CD4-positive, alpha-beta memory T cell (primary cell): ENCODE measurements around the gene CDC14A. TPM values are rescaled to one million over a fixed set of nuclear protein-coding genes. Genes with fewer than 3 reads are reported as not detected.

Experiments
- CTCF ChIA-PET: fragments of 350-600 bp; sonication (Branson Sonifier 250); formaldehyde crosslinking; loops from one replicate; lab custom pipeline; 2021; ENCODE audit warnings: inconsistent platforms; ENCODE audit not compliant: partially characterized antibody; lab: Charles Lee
- POLR2A ChIA-PET: fragments of 350-600 bp; sonication (Branson Sonifier 250); formaldehyde crosslinking; loops from one replicate; lab custom pipeline; 2021; ENCODE audit not compliant: partially characterized antibody; lab: Charles Lee
- DNase-seq, 5 donors: peaks; one replicate each; pipeline versions ENCODE4 v3.0.0 to v3.0.0-alpha.2; 2020 to 2022; ENCODE audit warnings: mixed read lengths in 1 of 5
- H3K27ac ChIP-seq: one replicate; pipeline ENCODE4 v1.7.0; 2013; ENCODE audit warnings: low read depth, low read length
- H3K27me3 ChIP-seq: 2 replicates; pipeline ENCODE4 v1.7.0; 2013; ENCODE audit warnings: mild to moderate bottlenecking, low read length, moderate library complexity; ENCODE audit not compliant: insufficient read depth
- H3K36me3 ChIP-seq: 2 replicates; pipeline ENCODE4 v1.7.0; 2013; ENCODE audit warnings: mild to moderate bottlenecking, low read length, moderate library complexity; ENCODE audit not compliant: insufficient read depth
- H3K4me1 ChIP-seq: 2 replicates; pipeline ENCODE4 v1.7.0; 2013; ENCODE audit warnings: mild to moderate bottlenecking, low read length, moderate library complexity; ENCODE audit not compliant: insufficient read depth
- H3K4me3 ChIP-seq, 2 donors: one replicate each; pipeline ENCODE4 v1.7.0; 2013; ENCODE audit warnings: low read length in 2 of 2, mild to moderate bottlenecking in 1 of 2
- H3K9me3 ChIP-seq, 2 donors: one replicate each; pipeline ENCODE4 v1.7.0; 2013; ENCODE audit warnings: low read length in 2 of 2, control low read depth in 1 of 2; ENCODE audit not compliant: control insufficient read depth in 1 of 2
- H3K27ac Mint-ChIP-seq, 7 donors: one replicate each; pipeline ENCODE4 v1.8.0; 2020 to 2021; ENCODE audit warnings: mixed read lengths in 7 of 7, mild to moderate bottlenecking in 6 of 7, inconsistent platforms in 3 of 7, moderate library complexity in 3 of 7
- H3K27me3 Mint-ChIP-seq, 2 donors: one replicate each; pipeline ENCODE4 v1.8.0; 2020 to 2021; ENCODE audit warnings: mixed read lengths in 2 of 2
- H3K36me3 Mint-ChIP-seq, 2 donors: one replicate each; pipeline ENCODE4 v1.8.0; 2020 to 2021; ENCODE audit warnings: mixed read lengths in 2 of 2, inconsistent platforms in 1 of 2, mild to moderate bottlenecking in 1 of 2
- H3K4me1 Mint-ChIP-seq, 4 donors: one replicate each; pipeline ENCODE4 v1.8.0; 2020 to 2021; ENCODE audit warnings: mixed read lengths in 4 of 4, mild to moderate bottlenecking in 1 of 4
- H3K4me3 Mint-ChIP-seq, 8 donors: one replicate each; pipeline ENCODE4 v1.8.0; 2020 to 2021; ENCODE audit warnings: mixed read lengths in 8 of 8, mild to moderate bottlenecking in 7 of 8, moderate library complexity in 6 of 8, inconsistent platforms in 3 of 8
- H3K9me3 Mint-ChIP-seq, 8 donors: one replicate each; pipeline ENCODE4 v1.8.0; 2020 to 2021; ENCODE audit warnings: mixed read lengths in 8 of 8, mild to moderate bottlenecking in 5 of 8, inconsistent platforms in 3 of 8, moderate library complexity in 1 of 8
- intact Hi-C: fragments of 100-400 bp; cut with micrococcal nuclease; formaldehyde crosslinking; loops from one replicate; pipeline ENCODE4 v1.15.1; 2023
- polyA plus RNA-seq, 2 donors: library from polyadenylated mRNA; unstranded; fragments of 300-500 nt; fragmentation: Illumina TruSeq; gene quantifications; one replicate each; pipeline ENCODE4 v1.2.3, GENCODE V29; 2021
- total RNA-seq, 2 experiments: library from RNA; stranded (reverse); gene quantifications; one replicate each; pipeline ENCODE4 v1.2.3, GENCODE V29; 2021

CDC14A gene
- total and polyA plus RNA-seq, 4 experiments from 2014 or later, result 37.7 to 119 (median 90.0) TPM

DNA sequence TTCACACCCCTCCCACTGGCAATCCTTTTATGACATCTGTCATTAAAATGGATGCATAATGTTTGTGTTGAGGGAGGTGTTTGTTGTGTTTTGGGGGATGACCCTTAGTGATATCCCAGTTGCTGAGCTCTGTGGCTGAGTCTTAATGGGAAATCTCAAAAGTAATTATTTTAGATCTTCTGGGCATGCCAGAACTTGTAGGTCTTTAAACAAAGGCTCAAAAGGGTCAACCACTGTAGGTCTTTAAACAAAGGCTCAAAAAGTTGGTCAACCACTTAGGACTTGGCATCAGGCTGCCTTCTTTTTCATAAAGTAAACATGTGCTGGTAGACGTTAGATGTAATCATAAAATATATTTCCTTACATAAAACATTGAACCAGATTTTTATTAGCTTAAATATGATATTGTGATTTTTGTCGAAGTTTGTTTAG, 78.0 kb downstream of the CDC14A start:
- H3K4me1 Mint-ChIP-seq, result peaks cover 50 to 76% (median 64%) of the 10 kb centered on the region in 4 donors
- no peak for DNase-seq
- H3K27me3 ChIP-seq, result no peaks in the 10 kb centered on the region
- peaks cover 78% of the 10 kb centered on the region for H3K4me1 ChIP-seq
- H3K4me3 Mint-ChIP-seq, result peak overlapping the region in 3 of 8 donors; percentile 3 to 26 (median 13)
- H3K9me3 ChIP-seq, result no peaks in the 10 kb centered on the region
- CTCF ChIA-PET, result interaction anchor here (2.2 to 9.3 kb wide), 3 partner anchors 18 to 78 kb away, joined by 6 to 76 read pairs (median 9); partner anchors contain the start of gene CDC14A
- peaks cover 65 to 66% of the 10 kb centered on the region in 2 donors for H3K36me3 Mint-ChIP-seq
- H3K27ac Mint-ChIP-seq, result peak overlapping the region in 6 of 7 donors; percentile 35 to 65 (median 59)
- H3K9me3 Mint-ChIP-seq, result peaks cover 0 to 5% (median 3%) of the 10 kb centered on the region in 8 donors
- no peak overlapping the region for H3K27ac ChIP-seq
- no peaks in the 10 kb centered on the region for H3K27me3 Mint-ChIP-seq
- intact Hi-C loops, result no loop called here
- no peak overlapping the region for H3K4me3 ChIP-seq
- H3K36me3 ChIP-seq, result peaks cover 13% of the 10 kb centered on the region
- POLR2A ChIA-PET, result interaction anchor here (0.6 to 8.7 kb wide), 7 partner anchors 10 to 75 kb away, joined by 3 to 175 read pairs (median 11); partner anchors contain the start of gene CDC14A

- POLR2A ChIA-PET, result interaction anchor here (0.7 to 7.4 kb wide), 10 partner anchors 8 to 80 kb away, joined by 3 to 106 read pairs (median 12); partner anchors contain the start of gene CDC14A
- H3K27me3 Mint-ChIP-seq, result no peaks in the 10 kb centered on the region
- peaks cover 88% of the 10 kb centered on the region for H3K4me1 ChIP-seq
- H3K9me3 Mint-ChIP-seq, result peaks cover 0 to 5% (median 3%) of the 10 kb centered on the region in 8 donors
- no peaks in the 10 kb centered on the region for H3K9me3 ChIP-seq
- CTCF ChIA-PET, result interaction anchor here (0.7 to 9.3 kb wide), 10 partner anchors 8 to 79 kb away, joined by 3 to 76 read pairs (median 4); partner anchors contain the start of gene CDC14A
- peaks cover 50 to 79% (median 64%) of the 10 kb centered on the region in 4 donors for H3K4me1 Mint-ChIP-seq
- H3K27me3 ChIP-seq, result no peaks in the 10 kb centered on the region
- peaks cover 10% of the 10 kb centered on the region for H3K36me3 ChIP-seq
- no peak overlapping the region for H3K27ac ChIP-seq
- H3K4me3 ChIP-seq, result no peak overlapping the region
- peak overlapping the region; percentile 61 to 94 (median 89) for H3K27ac Mint-ChIP-seq
- no peak for DNase-seq
- H3K36me3 Mint-ChIP-seq, result peaks cover 67 to 71% of the 10 kb centered on the region in 2 donors
- H3K4me3 Mint-ChIP-seq, result peak overlapping the region in 7 of 8 donors; percentile 25 to 72 (median 45)
- intact Hi-C loops, result no loop called here
These were observed 79.6 kb downstream of the CDC14A start for GRCh38 chr1:100431954-100432353.

GRCh38 chr1:100433563-100433962, 81.3 kb downstream of the CDC14A start:
- peak overlapping the region in 3 of 8 donors; percentile 0 to 77 (median 39) for H3K4me3 Mint-ChIP-seq
- peak overlapping the region; percentile 32 to 90 (median 67) for H3K27ac Mint-ChIP-seq
- H3K4me1 Mint-ChIP-seq, result peaks cover 47 to 76% (median 63%) of the 10 kb centered on the region in 4 donors
- intact Hi-C loops, result no loop called here
- peaks cover 0 to 5% (median 3%) of the 10 kb centered on the region in 8 donors for H3K9me3 Mint-ChIP-seq
- H3K27me3 Mint-ChIP-seq, result no peaks in the 10 kb centered on the region
- Histone ChIP-seq H3K27ac (peak overlapping the region; percentile 16), H3K4me3 (no peak overlapping the region), H3K36me3 (no peaks in the 10 kb centered on the region), H3K9me3 (no peaks in the 10 kb centered on the region), H3K4me1 (peaks cover 88% of the 10 kb centered on the region), H3K27me3 (no peaks in the 10 kb centered on the region)
- ChIA-PET POLR2A (interaction anchor here (0.8 to 7.4 kb wide), 12 partner anchors 7 to 81 kb away, joined by 3 to 106 read pairs (median 11); partner anchors contain the start of gene CDC14A), CTCF (interaction anchor here (0.7 to 9.3 kb wide), 10 partner anchors 10 to 435 kb away, joined by 3 to 76 read pairs (median 3); no protein-coding TSS in a partner anchor)
- no peak for DNase-seq
- H3K36me3 Mint-ChIP-seq, result peaks cover 66% of the 10 kb centered on the region in 2 donors

DNA sequence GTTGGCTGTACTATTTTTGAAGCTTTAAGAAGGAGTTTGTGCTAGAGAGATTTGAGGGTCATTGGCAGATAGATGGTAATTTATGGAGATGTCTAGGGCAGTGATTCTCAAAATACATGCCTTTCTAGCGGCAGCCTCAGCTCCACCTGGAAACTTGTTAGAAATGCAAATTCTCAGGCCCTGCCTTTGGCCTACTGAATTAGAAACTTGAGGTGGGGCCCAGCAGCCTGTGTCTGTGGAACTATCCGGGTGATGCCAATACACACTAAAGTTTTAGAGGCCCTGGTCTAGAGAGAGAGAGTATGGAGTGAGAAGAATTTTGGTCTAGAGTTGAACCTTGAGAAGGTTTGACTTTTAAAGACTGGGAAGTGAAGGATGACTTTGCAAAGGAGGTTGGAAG, 82.5 kb downstream of the CDC14A start:
- H3K27ac ChIP-seq, result peak overlapping the region; percentile 12
- H3K4me1 ChIP-seq, result peaks cover 95% of the 10 kb centered on the region
- H3K36me3 ChIP-seq, result no peaks in the 10 kb centered on the region
- no peak overlapping the region for H3K4me3 ChIP-seq
- no peaks in the 10 kb centered on the region for H3K27me3 ChIP-seq
- H3K9me3 ChIP-seq, result no peaks in the 10 kb centered on the region
- DNase-seq, result no peak
- H3K27ac Mint-ChIP-seq, result peak overlapping the region; percentile 67 to 91 (median 88)
- peaks cover 54 to 82% (median 69%) of the 10 kb centered on the region in 4 donors for H3K4me1 Mint-ChIP-seq
- intact Hi-C loops, result loop anchor here (1.0 kb wide), 1 partner anchor 11 kb away; no protein-coding TSS in a partner anchor
- H3K36me3 Mint-ChIP-seq, result peaks cover 68 to 70% of the 10 kb centered on the region in 2 donors
- peaks cover 0 to 5% (median 3%) of the 10 kb centered on the region in 8 donors for H3K9me3 Mint-ChIP-seq
- CTCF ChIA-PET, result interaction anchor here (1.0 to 9.3 kb wide), 10 partner anchors 10 to 169 kb away, joined by 3 to 76 read pairs (median 3); partner anchors contain the start of gene RTCA
- peak overlapping the region in 7 of 8 donors; percentile 2 to 77 (median 49) for H3K4me3 Mint-ChIP-seq
- POLR2A ChIA-PET, result interaction anchor here (0.6 to 7.4 kb wide), 11 partner anchors 10 to 83 kb away, joined by 3 to 106 read pairs (median 6); partner anchors contain the start of gene CDC14A
- no peaks in the 10 kb centered on the region for H3K27me3 Mint-ChIP-seq

DNA sequence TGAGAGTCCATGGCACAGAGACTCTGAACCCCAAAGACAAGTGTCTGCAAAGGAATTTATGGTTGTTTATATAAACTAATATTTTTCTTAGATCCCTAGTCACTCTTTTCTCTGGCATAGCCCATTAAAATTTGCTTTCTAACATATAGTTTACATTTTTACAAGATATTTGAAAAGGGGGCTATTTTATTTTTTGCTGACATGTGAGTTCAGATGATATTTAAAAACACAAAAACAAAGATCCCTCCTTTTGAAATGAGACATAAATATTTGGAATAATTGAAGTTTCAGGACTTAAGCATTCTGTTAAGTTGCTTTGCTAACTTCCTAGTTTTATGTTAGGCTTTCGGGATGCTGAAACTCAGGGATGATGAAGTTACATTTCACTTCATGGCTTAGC, 86.1 kb downstream of the CDC14A start:
- POLR2A ChIA-PET, result interaction anchor here (2.0 to 4.0 kb wide), 6 partner anchors 8 to 86 kb away, joined by 8 to 121 read pairs (median 31); partner anchors contain the start of gene CDC14A
- intact Hi-C loops, result no loop called here
- DNase-seq, result no peak
- peak overlapping the region in 6 of 7 donors; percentile 93 to 99 (median 95) for H3K27ac Mint-ChIP-seq
- CTCF ChIA-PET, result interaction anchor here (3.9 kb wide), 1 partner anchor 15 kb away, joined by 22 read pairs; no protein-coding TSS in a partner anchor
- Histone ChIP-seq H3K27me3 (no peaks in the 10 kb centered on the region), H3K9me3 (no peaks in the 10 kb centered on the region), H3K4me3 (no peak overlapping the region), H3K36me3 (no peaks in the 10 kb centered on the region), H3K4me1 (peaks cover 97% of the 10 kb centered on the region), H3K27ac (peak overlapping the region; percentile 72)
- H3K36me3 Mint-ChIP-seq, result peaks cover 52 to 61% of the 10 kb centered on the region in 2 donors
- H3K27me3 Mint-ChIP-seq, result no peaks in the 10 kb centered on the region
- peaks cover 0 to 5% (median 2%) of the 10 kb centered on the region in 8 donors for H3K9me3 Mint-ChIP-seq
- H3K4me3 Mint-ChIP-seq, result peak overlapping the region in 3 of 8 donors; percentile 45 to 73 (median 65)
- H3K4me1 Mint-ChIP-seq, result peaks cover 51 to 79% (median 68%) of the 10 kb centered on the region in 4 donors

DNA sequence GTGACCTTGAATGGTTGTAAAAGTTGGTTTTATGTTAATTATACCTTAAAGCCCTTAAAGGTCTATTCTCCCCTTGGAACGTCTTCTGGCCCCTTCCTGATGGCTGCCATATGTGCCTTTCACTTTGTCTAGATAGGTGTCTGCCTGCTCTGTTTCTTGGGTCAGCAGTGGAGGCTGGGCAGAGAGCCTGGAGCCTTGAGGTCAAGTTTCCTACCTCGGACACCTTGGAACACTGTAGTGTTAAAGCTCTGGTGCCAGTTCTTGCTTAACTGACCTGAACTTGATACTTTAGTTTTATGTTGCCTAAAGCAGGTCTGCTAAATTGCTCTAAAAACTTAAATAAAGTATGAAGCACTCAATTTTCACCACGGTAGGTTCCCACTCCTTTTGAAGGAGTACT, 86.5 kb downstream of the CDC14A start:
- no peaks in the 10 kb centered on the region for H3K27me3 ChIP-seq
- peaks cover 53 to 62% of the 10 kb centered on the region in 2 donors for H3K36me3 Mint-ChIP-seq
- H3K9me3 ChIP-seq, result no peaks in the 10 kb centered on the region
- no peak overlapping the region for H3K4me3 ChIP-seq
- CTCF ChIA-PET, result interaction anchor here (1.3 to 3.9 kb wide), 5 partner anchors 10 to 35 kb away, joined by 3 to 28 read pairs (median 7); no protein-coding TSS in a partner anchor
- H3K4me1 ChIP-seq, result peaks cover 97% of the 10 kb centered on the region
- H3K27me3 Mint-ChIP-seq, result no peaks in the 10 kb centered on the region
- H3K4me1 Mint-ChIP-seq, result peaks cover 51 to 79% (median 69%) of the 10 kb centered on the region in 4 donors
- peaks cover 0 to 5% (median 2%) of the 10 kb centered on the region in 8 donors for H3K9me3 Mint-ChIP-seq
- H3K27ac Mint-ChIP-seq, result peak overlapping the region; percentile 93 to 99 (median 95)
- peak overlapping the region; percentile 72 for H3K27ac ChIP-seq
- intact Hi-C loops, result no loop called here
- POLR2A ChIA-PET, result interaction anchor here (1.2 to 4.0 kb wide), 10 partner anchors 8 to 86 kb away, joined by 3 to 121 read pairs (median 15); partner anchors contain the start of gene CDC14A
- no peak for DNase-seq
- no peaks in the 10 kb centered on the region for H3K36me3 ChIP-seq
- peak overlapping the region in 7 of 8 donors; percentile 4 to 73 (median 45) for H3K4me3 Mint-ChIP-seq
